ENCODE data around the gene GBX1. TPM values are rescaled to one million over a fixed set of nuclear protein-coding genes. Genes with fewer than 3 reads are reported as not detected.

GBX1 gene
- total RNA-seq, 2 experiments from 2014 or later, result not detected

GRCh38 chr7:151168787-151169162 lies 1.3 kb upstream of the GBX1 start:
- peaks cover 3% of the 10 kb centered on the region for H3K4me1 Mint-ChIP-seq (ENCODE audit: low read depth)
- POLR2A ChIA-PET, result no interaction called here

GRCh38 chr7:151168003-151168786 lies 701 bp upstream of the GBX1 start:
- DNase-seq (peak; percentile 74), ATAC-seq (peak; percentile 81)
- peaks cover 46% of the 10 kb centered on the region for H3K27me3 Mint-ChIP-seq
- POLR2A ChIA-PET, result interaction anchor here (0.7 to 0.9 kb wide), 2 partner anchors 49 to 59 kb away, joined by 3 read pairs; partner anchors contain the start of gene ABCF2
- CTCF ChIA-PET, result interaction anchor here (0.6 to 5.9 kb wide), 30 partner anchors 9 to 853 kb away, joined by 3 to 38 read pairs (median 3); partner anchors contain the start of genes ABCF2 and SMARCD3
- TF ChIP-seq CTCF (IDR thresholded peaks at IDR 0.05), result peak; percentile 87
- H3K27ac Mint-ChIP-seq, result no peak overlapping the region
- H3K36me3 Mint-ChIP-seq (ENCODE audit: low read depth), result no peaks in the 10 kb centered on the region
- intact Hi-C loops (cut with micrococcal nuclease), result no loop called here
- peaks cover 3% of the 10 kb centered on the region for H3K4me1 Mint-ChIP-seq (ENCODE audit: low read depth)
- H3K9me3 Mint-ChIP-seq, result no peaks in the 10 kb centered on the region
- peak overlapping the region; percentile 54 for H3K4me3 Mint-ChIP-seq

More at GRCh38 chr7:151168787-151169162, 1.3 kb upstream of the GBX1 start:
- intact Hi-C loops (cut with micrococcal nuclease), result no loop called here
- CTCF ChIA-PET, result interaction anchor here (0.8 to 5.9 kb wide), 16 partner anchors 10 to 271 kb away, joined by 3 to 38 read pairs (median 5); partner anchors contain the start of genes ABCF2 and SMARCD3
- DNase-seq, result no peak
- no peaks in the 10 kb centered on the region for H3K9me3 Mint-ChIP-seq
- ATAC-seq, result no peak
- H3K4me3 Mint-ChIP-seq, result peak overlapping the region; percentile 54
- no peaks in the 10 kb centered on the region for H3K36me3 Mint-ChIP-seq (ENCODE audit: low read depth)
- H3K27ac Mint-ChIP-seq, result no peak overlapping the region
- TF ChIP-seq CTCF (IDR thresholded peaks at IDR 0.05), result no peak
- H3K27me3 Mint-ChIP-seq, result peaks cover 50% of the 10 kb centered on the region

- no peaks in the 10 kb centered on the region for H3K36me3 Mint-ChIP-seq (ENCODE audit: low read depth)
- H3K27me3 Mint-ChIP-seq, result peaks cover 33% of the 10 kb centered on the region
- TF ChIP-seq CTCF (IDR thresholded peaks at IDR 0.05), result no peak
- ChIA-PET POLR2A (no interaction called here), CTCF (interaction anchor here (0.9 to 5.9 kb wide), 10 partner anchors 11 to 138 kb away, joined by 3 to 38 read pairs (median 7); no protein-coding TSS in a partner anchor)
- H3K9me3 Mint-ChIP-seq, result no peaks in the 10 kb centered on the region
- H3K27ac Mint-ChIP-seq, result no peak overlapping the region
- peak overlapping the region; percentile 28 for H3K4me3 Mint-ChIP-seq
- ATAC-seq, result no peak
- intact Hi-C loops (cut with micrococcal nuclease), result no loop called here
- DNase-seq, result no peak
- peaks cover 3% of the 10 kb centered on the region for H3K4me1 Mint-ChIP-seq (ENCODE audit: low read depth)
Measured at GRCh38 chr7:151166629-151167196, 781 bp downstream of the GBX1 start.

- no peak for DNase-seq
- Mint-ChIP-seq H3K36me3 (ENCODE audit: low read depth) (no peaks in the 10 kb centered on the region), H3K27me3 (peaks cover 10% of the 10 kb centered on the region), H3K9me3 (no peaks in the 10 kb centered on the region), H3K4me3 (no peak overlapping the region), H3K4me1 (ENCODE audit: low read depth) (no peaks in the 10 kb centered on the region), H3K27ac (no peak overlapping the region)
- no peak for ATAC-seq
- intact Hi-C loops (cut with micrococcal nuclease), result no loop called here
- ChIA-PET POLR2A (no interaction called here), CTCF (interaction anchor here (0.7 to 1.4 kb wide), 3 partner anchors 8 to 144 kb away, joined by 3 to 4 read pairs (median 3); no protein-coding TSS in a partner anchor)
- TF ChIP-seq CTCF (IDR thresholded peaks at IDR 0.05), result no peak
Measured at GRCh38 chr7:151161757-151162156, 5.7 kb downstream of the GBX1 start.
